Body of pancreas (tissue), 4 donors: ENCODE measurements around the gene NAA11.

Experiments used
- POLR2A ChIP-seq, 3 donors: fragments of 450-650 bp; IDR thresholded peaks; one replicate each; pipeline ENCODE4 v1.6.1; 2016; ENCODE audit warnings: antibody characterized with exemption in 3 of 3, mild to moderate bottlenecking in 2 of 3
- TF ChIP-seq, protein P1 (sequence below), 7 experiments: fragments of 450-650 bp in 4 of 7; fragments of 200-600 bp in 3 of 7; sonication (generic) in 3 of 7; IDR thresholded peaks; one replicate each; pipeline ENCODE4 v1.5.1; 2016 to 2019; ENCODE audit warnings: antibody characterized with exemption in 7 of 7

DNA sequence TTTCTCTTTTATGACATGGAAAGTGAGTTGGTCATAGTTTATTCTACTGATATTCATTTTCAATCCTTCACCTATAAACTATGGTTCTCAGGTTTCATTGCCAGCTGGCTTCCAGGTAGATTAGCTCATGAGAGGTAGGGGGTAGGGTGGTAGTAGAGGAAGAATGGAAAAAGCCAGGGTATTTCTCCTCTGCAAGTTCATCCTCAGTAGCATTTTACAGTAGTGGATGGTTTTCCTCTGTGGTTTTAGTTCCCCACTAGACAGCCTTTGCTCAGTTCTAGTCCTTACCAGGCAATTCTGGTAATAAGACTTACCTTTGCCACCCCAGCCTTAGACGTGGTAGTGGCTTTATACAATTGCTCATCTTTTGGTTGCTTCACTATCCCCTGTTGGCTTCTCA, 8.9 kb upstream of the NAA11 start:
- TF ChIP-seq, protein P1, sequence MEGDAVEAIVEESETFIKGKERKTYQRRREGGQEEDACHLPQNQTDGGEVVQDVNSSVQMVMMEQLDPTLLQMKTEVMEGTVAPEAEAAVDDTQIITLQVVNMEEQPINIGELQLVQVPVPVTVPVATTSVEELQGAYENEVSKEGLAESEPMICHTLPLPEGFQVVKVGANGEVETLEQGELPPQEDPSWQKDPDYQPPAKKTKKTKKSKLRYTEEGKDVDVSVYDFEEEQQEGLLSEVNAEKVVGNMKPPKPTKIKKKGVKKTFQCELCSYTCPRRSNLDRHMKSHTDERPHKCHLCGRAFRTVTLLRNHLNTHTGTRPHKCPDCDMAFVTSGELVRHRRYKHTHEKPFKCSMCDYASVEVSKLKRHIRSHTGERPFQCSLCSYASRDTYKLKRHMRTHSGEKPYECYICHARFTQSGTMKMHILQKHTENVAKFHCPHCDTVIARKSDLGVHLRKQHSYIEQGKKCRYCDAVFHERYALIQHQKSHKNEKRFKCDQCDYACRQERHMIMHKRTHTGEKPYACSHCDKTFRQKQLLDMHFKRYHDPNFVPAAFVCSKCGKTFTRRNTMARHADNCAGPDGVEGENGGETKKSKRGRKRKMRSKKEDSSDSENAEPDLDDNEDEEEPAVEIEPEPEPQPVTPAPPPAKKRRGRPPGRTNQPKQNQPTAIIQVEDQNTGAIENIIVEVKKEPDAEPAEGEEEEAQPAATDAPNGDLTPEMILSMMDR (IDR thresholded peaks at IDR 0.05): no peak
- no peak for TF ChIP-seq POLR2A (IDR thresholded peaks at IDR 0.05)
